Esophagus (tissue), 2 donors: ENCODE data around the gene VGF. TPM values are rescaled to one million over a fixed set of nuclear protein-coding genes. Genes with fewer than 3 reads are reported as not detected.
"Not testable (repeated sequence)": the region's sequence is repeated elsewhere in the genome, so short reads cannot be mapped to it uniquely, and the experiment has no call there.

ENCODE experiments used
- H3K27ac ChIP-seq, 2 donors: one replicate each; pipeline ENCODE4 v1.5.1; 2013; ENCODE audit warnings: low read depth in 2 of 2, mild to moderate bottlenecking in 2 of 2, inconsistent platforms in 1 of 2, low read length in 1 of 2, moderate library complexity in 1 of 2
- H3K27me3 ChIP-seq, 2 donors: one replicate each; pipeline ENCODE4 v1.6.1; 2013; ENCODE audit warnings: low read length in 2 of 2, control low read depth in 1 of 2, mild to moderate bottlenecking in 1 of 2; ENCODE audit not compliant: insufficient read depth in 2 of 2, control insufficient read depth in 1 of 2
- H3K36me3 ChIP-seq, 2 donors: one replicate each; pipeline ENCODE4 v1.6.1; 2013; ENCODE audit warnings: low read length in 1 of 2; ENCODE audit not compliant: control insufficient read depth in 2 of 2, insufficient read depth in 2 of 2
- H3K4me1 ChIP-seq, 2 donors: one replicate each; pipeline ENCODE4 v1.6.1; 2013; ENCODE audit warnings: low read length in 1 of 2; ENCODE audit not compliant: control insufficient read depth in 2 of 2, insufficient read depth in 2 of 2
- H3K4me3 ChIP-seq, 2 donors: one replicate each; pipeline ENCODE4 v1.5.1; 2013; ENCODE audit warnings: low read length in 2 of 2, mild to moderate bottlenecking in 2 of 2, low read depth in 1 of 2, moderate library complexity in 1 of 2
- H3K9me3 ChIP-seq, 2 donors: one replicate each; pipeline ENCODE4 v1.6.1; 2013; ENCODE audit warnings: mild to moderate bottlenecking in 2 of 2, low read depth in 1 of 2, low read length in 1 of 2, moderate library complexity in 1 of 2; ENCODE audit not compliant: control insufficient read depth in 2 of 2, insufficient read depth in 1 of 2
- WGBS, 2 donors: extraction: QIAGEN DNeasy Blood & Tissue Kit; methylation state at CpG; one replicate each; pipeline ENCODE4 v1.1.7; 2013; 5-methylcytosine and 5-hydroxymethylcytosine counted together
- polyA plus RNA-seq, 2 donors: library from polyadenylated mRNA; stranded (reverse); fragments of 200-250 nt; gene quantifications; one replicate each; pipeline ENCODE4 v1.2.3, GENCODE V29; 2013
- donor health status: healthy with polysubstance abuse.
- donor health status: Bipolar disorder and iron deficiency.

Gene VGF
- polyA plus RNA-seq, 2 donors = 0.01 TPM; not detected in 1

DNA sequence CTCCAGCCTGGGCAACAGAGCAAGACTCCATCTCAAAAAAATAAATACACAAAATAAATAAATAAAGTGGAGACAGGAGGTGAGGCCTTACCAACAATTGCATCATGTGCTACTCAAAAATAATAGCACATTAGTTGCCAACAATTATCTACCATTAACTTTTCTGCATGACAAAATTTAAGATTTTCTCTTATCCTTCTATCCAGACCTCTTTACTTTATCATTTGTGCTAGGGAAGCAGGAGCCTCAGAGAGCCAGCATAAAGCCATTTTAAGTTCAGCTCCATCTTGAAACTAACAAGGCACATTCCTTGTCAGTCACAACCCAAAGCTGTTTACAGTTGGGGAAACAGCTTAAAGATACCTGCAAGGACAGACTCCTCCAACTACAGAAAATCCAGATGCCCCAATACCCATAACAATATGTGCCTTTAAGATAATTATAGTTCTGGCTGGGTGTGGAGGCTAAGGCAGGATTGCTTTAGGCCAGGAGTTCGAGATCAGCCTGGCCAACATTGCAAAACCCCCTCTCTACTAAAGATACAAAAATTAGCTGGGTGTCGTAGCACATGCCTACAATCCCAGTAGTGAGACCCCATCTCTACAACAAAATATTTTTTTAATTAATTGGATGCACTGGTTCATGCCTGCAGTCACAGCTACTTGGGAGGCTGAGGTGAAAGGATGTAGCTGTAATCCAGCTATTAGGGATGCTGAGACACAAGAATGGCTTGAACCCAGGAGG, 13.3 kb downstream of the VGF start:
- no peaks in the 10 kb centered on the region for H3K27me3 ChIP-seq

DNA sequence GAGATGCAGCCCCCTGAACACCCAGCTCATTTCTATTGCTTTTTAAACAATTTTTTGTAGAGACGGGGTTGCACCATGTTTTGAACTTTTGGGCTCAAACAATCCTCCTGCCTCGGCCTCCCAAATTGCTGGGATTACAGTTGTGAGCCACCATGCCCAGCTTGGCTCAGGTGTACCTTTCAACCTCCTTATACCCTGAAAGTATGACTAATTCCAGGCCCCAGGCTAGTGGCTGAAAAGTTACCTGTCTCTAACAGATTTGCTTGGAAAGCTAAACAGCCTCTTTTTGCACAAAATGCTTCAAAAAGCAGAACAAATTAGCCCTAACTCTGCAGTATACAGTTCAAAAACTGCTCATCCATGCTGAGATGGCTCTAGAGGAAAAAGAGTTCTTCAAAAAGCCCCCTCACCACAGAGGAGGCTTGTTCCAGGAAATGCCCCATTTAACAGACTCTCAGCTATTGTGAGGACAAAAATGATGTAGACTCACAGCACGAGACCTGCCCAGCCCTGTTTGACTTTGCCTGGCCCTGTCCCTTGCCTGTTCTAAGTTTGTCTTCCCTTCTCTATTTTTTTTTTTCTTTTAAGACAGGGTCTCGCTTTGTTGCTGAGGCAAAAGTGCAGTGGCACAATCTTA, 24.5 kb downstream of the VGF start:
- WGBS, 2 donors = 60 to 65% methylated on average over 4 of the region's 4 CpGs
- Histone ChIP-seq H3K27me3 (no peaks in the 10 kb centered on the region), H3K36me3 (no peaks in the 10 kb centered on the region), H3K4me1 (peaks cover 0 to 3% of the 10 kb centered on the region in 2 donors), H3K4me3 (no peak overlapping the region), H3K27ac (peak overlapping the region in 1 of 2 donors; percentile 26), H3K9me3 (no peaks in the 10 kb centered on the region)

More for the DNA sequence above, 13.3 kb downstream of the VGF start:
- Histone ChIP-seq H3K4me3 (no peak overlapping the region), H3K9me3 (no peaks in the 10 kb centered on the region), H3K27ac (no peak overlapping the region), H3K4me1 (peaks cover 0 to 4% of the 10 kb centered on the region in 2 donors), H3K36me3 (peaks cover 0 to 2% of the 10 kb centered on the region in 2 donors)
- 71 to 76% methylated on average over 2 of the region's 2 CpGs for WGBS, 2 donors

DNA sequence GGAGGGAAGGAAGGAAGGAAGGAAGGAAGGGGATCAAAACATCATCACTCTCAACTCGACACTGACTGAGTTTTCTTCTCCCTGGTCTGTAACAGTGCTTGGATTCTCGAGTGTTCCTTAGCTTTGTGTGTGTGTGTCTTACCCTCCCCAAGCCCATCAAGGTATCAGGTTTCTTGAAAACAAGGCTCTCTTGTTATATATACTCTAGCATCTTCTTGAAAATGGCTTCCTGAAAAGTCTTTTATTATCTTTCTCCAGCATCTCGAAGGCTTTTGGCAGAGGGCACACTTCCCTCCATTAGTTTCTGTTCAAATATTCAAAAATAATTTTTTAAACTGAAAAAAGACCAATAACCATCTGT, 25.1 kb downstream of the VGF start:
- Histone ChIP-seq H3K36me3 (no peaks in the 10 kb centered on the region), H3K27me3 (no peaks in the 10 kb centered on the region), H3K4me3 (no peak overlapping the region), H3K9me3 (no peaks in the 10 kb centered on the region), H3K4me1 (peaks cover 2 to 3% of the 10 kb centered on the region in 2 donors), H3K27ac (no peak overlapping the region)
- WGBS, 2 donors = 43 to 51% methylated on average over 3 of the region's 3 CpGs

DNA sequence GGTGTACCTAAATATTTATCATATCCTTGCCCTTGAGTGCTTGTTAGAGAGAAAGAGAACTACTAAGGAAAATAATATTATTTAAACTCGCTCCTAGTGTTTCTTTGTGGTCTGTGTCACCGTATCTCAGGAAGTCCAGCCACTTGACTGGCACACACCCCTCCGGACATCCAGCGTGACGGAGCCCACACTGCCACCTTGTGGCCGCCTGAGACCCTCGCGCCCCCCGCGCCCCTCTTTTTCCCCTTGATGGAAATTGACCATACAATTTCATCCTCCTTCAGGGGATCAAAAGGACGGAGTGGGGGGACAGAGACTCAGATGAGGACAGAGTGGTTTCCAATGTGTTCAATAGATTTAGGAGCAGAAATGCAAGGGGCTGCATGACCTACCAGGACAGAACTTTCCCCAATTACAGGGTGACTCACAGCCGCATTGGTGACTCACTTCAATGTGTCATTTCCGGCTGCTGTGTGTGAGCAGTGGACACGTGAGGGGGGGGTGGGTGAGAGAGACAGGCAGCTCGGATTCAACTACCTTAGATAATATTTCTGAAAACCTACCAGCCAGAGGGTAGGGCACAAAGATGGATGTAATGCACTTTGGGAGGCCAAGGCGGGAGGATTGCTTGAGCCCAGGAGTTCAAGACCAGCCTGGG, 27.0 kb downstream of the VGF start:
- H3K27ac ChIP-seq = peak overlapping the region in 1 of 2 donors; percentile 63
- peaks cover 0 to 3% of the 10 kb centered on the region in 2 donors for H3K36me3 ChIP-seq
- 7 to 9% methylated on average over 16 of the region's 16 CpGs for whole genome bisulfite sequencing, 2 donors
- H3K9me3 ChIP-seq = no peaks in the 10 kb centered on the region
- no peak overlapping the region for H3K4me3 ChIP-seq
- no peaks in the 10 kb centered on the region for H3K27me3 ChIP-seq
- peaks cover 2 to 3% of the 10 kb centered on the region in 2 donors for H3K4me1 ChIP-seq

DNA sequence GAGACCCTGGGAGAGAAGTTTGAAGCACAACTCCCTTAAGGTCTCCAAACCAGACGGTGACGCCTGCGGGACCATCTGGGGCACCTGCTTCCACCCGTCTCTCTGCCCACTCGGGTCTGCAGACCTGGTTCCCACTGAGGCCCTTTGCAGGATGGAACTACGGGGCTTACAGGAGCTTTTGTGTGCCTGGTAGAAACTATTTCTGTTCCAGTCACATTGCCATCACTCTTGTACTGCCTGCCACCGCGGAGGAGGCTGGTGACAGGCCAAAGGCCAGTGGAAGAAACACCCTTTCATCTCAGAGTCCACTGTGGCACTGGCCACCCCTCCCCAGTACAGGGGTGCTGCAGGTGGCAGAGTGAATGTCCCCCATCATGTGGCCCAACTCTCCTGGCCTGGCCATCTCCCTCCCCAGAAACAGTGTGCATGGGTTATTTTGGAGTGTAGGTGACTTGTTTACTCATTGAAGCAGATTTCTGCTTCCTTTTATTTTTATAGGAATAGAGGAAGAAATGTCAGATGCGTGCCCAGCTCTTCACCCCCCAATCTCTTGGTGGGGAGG, 27.6 kb downstream of the VGF start:
- peaks cover 2 to 3% of the 10 kb centered on the region in 2 donors for H3K4me1 ChIP-seq
- H3K27ac ChIP-seq = peak overlapping the region in 1 of 2 donors; percentile 63
- H3K4me3 ChIP-seq = no peak overlapping the region
- 71 to 78% methylated on average over 9 of the region's 9 CpGs for WGBS, 2 donors
- H3K9me3 ChIP-seq = no peaks in the 10 kb centered on the region
- peaks cover 0 to 3% of the 10 kb centered on the region in 2 donors for H3K36me3 ChIP-seq
- H3K27me3 ChIP-seq = no peaks in the 10 kb centered on the region

DNA sequence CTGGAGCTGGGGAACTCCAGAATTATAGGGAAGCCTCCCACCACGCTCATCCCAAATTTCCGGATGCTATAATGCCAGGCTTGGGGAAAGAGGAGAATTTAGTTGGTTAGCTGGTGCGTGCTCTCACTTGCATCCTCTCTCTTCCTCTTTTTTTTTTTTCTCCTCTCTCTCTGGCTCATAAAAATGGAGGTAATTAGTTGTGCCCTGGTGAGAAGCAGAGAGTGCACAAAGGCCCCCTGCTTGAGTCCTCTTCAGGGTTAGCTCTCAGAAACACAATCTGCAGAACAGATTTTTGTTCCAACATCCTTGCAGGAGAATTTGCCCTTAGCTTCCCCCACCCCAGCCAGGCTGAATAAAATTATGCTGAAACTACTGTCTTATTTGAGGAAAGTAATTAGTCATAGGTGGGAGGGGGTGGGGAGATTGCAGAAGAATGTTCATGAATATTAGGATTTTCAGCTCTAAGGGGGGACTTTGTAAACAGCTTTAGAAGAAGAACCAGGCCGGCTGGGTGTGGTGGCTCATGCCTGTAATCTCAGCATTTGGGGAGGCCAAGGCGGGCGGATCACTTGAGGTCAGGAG, 30.9 kb downstream of the VGF start:
- Histone ChIP-seq H3K27me3 (no peaks in the 10 kb centered on the region), H3K9me3 (no peaks in the 10 kb centered on the region), H3K4me3 (no peak overlapping the region), H3K4me1 (peaks cover 2 to 3% of the 10 kb centered on the region in 2 donors), H3K27ac (no peak overlapping the region), H3K36me3 (peaks cover 0 to 3% of the 10 kb centered on the region in 2 donors)
- 75 to 79% methylated on average over 6 of the region's 6 CpGs for WGBS, 2 donors

DNA sequence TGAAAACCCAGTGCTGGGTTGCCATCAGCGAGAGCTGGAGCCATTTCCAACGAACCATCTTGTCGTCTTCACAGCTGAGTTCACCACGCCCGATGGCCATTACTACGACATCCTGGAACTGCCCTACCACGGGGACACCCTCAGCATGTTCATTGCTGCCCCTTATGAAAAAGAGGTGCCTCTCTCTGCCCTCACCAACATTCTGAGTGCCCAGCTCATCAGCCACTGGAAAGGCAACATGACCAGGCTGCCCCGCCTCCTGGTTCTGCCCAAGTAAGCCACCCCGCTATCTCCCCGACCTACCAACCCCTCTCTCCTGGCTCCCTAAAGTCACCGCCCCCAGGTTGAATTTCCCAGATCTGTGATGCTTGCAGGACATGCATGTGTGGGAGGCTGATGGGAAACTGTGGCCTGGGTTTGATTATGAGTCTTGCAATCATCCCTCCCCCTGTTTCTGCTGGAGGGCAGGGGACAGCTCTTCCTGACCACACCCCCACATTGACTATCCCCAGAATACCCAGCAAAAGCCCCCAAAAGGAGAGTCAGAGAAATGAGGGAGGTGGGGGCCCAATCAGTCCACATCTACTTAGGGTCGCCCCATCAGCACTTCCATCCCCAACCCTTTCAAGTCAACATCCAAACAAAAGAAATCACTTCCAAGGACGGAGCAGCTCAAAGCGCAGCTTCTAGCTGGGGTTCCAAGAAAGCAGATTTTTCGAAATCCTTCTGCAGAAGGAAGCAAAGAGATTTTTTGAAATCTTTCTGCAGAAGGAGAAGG, 31.6 kb downstream of the VGF start:
- Histone ChIP-seq H3K27ac (no peak overlapping the region), H3K36me3 (peaks cover 0 to 3% of the 10 kb centered on the region in 2 donors), H3K4me3 (no peak overlapping the region), H3K4me1 (peaks cover 2 to 3% of the 10 kb centered on the region in 2 donors), H3K27me3 (no peaks in the 10 kb centered on the region), H3K9me3 (no peaks in the 10 kb centered on the region)
- WGBS, 2 donors = 74 to 84% methylated on average over 15 of the region's 15 CpGs

DNA sequence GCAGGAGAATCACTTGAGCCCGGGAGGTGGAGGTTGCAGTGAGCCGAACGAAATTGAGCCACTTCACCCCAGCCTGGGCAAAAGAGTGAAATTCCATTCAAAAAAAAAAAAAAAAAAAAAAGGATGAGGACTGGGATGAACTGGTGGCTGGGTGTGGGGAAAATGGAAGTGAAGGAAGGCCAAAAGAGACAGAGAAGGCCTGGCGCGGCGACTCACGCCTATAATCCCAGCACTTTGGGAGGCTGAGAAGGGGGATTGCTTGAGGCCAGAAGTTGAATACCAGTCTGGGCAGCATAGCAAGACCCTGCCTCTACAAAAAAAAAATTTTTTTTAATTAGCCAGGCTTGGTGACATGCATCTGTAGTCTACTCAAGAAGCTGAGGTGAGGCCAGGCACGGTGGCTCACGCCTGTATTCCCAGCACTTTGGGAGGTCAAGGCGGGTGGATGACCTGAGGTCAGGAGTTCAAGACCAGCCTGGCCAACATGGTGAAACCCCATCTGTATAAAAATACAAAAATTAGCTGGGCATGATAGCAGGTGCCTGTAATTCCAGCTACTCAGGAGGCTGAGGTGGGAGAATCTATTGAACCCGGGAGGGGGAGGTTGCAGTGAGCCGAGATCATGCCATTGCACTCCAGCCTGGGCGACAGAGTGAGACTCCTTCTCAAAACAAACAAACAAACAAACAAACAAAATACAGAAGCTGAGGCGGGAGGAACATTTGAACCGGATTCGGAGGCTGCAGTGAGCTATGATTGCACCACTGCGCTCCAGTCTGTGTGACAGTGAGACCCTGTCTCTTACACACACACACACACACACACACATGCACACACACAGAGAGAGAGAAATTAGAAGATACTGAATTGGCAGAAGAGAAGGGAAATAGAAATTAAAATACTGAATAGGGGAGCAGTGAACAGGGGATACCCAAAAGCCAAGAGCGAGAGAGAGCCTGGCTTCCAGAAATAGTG, 32.5 kb downstream of the VGF start:
- H3K4me3 ChIP-seq, H3K9me3 ChIP-seq, H3K36me3 ChIP-seq, H3K27me3 ChIP-seq, H3K27ac ChIP-seq, H3K4me1 ChIP-seq: not testable (repeated sequence)
- 88 to 89% methylated on average over 18 of the region's 18 CpGs for WGBS, 2 donors
